ENCODE data around the gene OTOP3.

The OTOP3 gene, protein sequence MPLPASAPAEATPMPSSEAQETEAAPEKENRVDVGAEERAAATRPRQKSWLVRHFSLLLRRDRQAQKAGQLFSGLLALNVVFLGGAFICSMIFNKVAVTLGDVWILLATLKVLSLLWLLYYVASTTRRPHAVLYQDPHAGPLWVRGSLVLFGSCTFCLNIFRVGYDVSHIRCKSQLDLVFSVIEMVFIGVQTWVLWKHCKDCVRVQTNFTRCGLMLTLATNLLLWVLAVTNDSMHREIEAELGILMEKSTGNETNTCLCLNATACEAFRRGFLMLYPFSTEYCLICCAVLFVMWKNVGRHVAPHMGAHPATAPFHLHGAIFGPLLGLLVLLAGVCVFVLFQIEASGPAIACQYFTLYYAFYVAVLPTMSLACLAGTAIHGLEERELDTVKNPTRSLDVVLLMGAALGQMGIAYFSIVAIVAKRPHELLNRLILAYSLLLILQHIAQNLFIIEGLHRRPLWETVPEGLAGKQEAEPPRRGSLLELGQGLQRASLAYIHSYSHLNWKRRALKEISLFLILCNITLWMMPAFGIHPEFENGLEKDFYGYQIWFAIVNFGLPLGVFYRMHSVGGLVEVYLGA

GRCh38 chr17:74935585-74936469 lies at the start of gene OTOP3:
Gene OTOP3 (plus strand): TSS chr17:74935898. CDS start chr17:74935922, 24 bp downstream.
- TF ChIP-seq, protein P1, sequence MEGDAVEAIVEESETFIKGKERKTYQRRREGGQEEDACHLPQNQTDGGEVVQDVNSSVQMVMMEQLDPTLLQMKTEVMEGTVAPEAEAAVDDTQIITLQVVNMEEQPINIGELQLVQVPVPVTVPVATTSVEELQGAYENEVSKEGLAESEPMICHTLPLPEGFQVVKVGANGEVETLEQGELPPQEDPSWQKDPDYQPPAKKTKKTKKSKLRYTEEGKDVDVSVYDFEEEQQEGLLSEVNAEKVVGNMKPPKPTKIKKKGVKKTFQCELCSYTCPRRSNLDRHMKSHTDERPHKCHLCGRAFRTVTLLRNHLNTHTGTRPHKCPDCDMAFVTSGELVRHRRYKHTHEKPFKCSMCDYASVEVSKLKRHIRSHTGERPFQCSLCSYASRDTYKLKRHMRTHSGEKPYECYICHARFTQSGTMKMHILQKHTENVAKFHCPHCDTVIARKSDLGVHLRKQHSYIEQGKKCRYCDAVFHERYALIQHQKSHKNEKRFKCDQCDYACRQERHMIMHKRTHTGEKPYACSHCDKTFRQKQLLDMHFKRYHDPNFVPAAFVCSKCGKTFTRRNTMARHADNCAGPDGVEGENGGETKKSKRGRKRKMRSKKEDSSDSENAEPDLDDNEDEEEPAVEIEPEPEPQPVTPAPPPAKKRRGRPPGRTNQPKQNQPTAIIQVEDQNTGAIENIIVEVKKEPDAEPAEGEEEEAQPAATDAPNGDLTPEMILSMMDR (IDR thresholded peaks at IDR 0.05): no peak
- no peak within 1 kb of the TSS for H3K27ac ChIP-seq

DNA sequence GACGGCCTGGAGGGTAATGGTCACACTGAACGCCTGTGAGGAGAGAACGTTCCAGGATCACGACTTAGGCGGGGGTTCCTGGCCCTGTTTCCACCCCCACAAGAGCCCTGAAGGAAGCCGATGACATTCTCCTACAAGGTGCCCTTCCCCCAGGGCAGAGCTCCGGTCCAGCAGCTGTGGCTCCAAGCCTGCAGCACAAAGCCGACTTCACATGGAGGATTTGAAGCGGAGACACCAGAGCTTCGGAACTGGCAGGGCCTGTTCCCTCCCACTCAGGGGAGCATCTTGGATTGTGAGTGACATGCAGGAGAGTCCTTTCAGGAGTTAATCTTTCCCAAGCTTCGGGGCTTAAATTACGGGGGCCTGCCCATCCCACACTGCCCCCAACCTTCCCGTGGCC lies 47.2 kb upstream of the OTOP3 start:
- no peak overlapping the region for H3K4me3 ChIP-seq
- no peak for DNase-seq (ENCODE audit: low spot score)
- no peak overlapping the region for H3K27ac ChIP-seq
- TF ChIP-seq, protein P1 (IDR thresholded peaks at IDR 0.05): no peak

More at GRCh38 chr17:74935585-74936469, at the start of gene OTOP3:
- peak within 1 kb of the TSS; percentile 10 for H3K4me3 ChIP-seq
- no peak for DNase-seq (ENCODE audit: low spot score)

DNA sequence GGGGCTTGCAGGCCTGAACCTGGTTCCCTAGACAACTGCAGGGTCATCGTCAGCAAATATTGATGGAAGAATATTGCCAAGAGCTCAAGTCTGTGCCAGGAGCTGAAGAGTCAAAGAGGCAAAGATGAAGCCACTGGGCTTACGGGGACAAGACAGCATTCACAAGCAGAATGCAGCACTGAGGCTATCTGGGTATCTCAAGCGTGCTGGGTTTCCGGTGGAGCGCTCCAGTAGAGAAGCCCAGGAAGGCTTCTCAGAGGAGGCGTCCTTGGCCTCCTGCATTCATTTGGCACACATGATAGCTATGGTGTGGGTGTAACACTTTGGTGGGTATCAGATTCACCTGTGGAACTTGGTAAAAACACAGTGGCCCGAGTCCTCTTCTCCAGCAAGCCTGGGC lies 45.1 kb upstream of the OTOP3 start:
- TF ChIP-seq, protein P1 (IDR thresholded peaks at IDR 0.05): no peak
- DNase-seq (ENCODE audit: low spot score): no peak
- no peak overlapping the region for H3K4me3 ChIP-seq
- no peak overlapping the region for H3K27ac ChIP-seq

DNA sequence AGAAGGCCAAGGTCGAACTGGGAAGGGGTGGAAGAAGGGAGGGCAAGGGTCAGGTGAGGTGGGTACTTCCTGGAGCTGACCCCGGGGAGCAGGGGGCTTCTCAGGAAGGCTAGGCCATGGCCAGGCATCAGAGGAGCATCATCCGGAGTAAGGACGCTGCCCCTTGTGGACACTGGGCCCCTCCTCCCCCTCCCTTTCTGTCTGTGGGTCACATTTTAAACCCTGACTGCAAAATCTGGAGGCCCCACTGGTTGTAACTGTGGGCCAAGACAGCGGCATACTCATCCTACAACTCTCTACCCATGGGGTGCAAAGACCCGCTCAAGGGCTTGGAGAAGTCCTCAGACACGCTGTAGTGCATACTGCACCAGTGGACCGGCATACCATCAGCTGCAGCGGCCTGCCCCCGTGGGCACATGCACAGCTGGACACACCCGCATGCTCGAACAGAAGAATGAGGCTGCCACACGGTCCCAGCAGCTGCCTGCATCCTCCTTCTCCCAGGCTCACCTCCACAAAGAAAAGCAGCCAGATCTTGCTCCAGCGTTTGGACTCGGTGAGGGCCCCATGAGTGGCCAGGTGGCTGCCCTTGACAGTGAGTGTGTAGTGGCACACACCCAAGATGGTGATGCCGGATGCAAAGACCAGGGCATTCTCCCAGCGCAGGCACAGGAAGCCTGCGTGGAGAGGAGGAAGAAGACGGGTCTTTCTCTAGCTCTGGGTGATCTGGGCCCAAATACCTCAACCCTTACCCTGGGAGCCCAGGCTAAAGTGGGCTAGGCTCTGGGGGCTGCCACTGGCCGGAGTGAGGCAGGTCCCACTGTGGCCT lies 43.5 kb upstream of the OTOP3 start:
- DNase-seq (ENCODE audit: low spot score): no peak

DNA sequence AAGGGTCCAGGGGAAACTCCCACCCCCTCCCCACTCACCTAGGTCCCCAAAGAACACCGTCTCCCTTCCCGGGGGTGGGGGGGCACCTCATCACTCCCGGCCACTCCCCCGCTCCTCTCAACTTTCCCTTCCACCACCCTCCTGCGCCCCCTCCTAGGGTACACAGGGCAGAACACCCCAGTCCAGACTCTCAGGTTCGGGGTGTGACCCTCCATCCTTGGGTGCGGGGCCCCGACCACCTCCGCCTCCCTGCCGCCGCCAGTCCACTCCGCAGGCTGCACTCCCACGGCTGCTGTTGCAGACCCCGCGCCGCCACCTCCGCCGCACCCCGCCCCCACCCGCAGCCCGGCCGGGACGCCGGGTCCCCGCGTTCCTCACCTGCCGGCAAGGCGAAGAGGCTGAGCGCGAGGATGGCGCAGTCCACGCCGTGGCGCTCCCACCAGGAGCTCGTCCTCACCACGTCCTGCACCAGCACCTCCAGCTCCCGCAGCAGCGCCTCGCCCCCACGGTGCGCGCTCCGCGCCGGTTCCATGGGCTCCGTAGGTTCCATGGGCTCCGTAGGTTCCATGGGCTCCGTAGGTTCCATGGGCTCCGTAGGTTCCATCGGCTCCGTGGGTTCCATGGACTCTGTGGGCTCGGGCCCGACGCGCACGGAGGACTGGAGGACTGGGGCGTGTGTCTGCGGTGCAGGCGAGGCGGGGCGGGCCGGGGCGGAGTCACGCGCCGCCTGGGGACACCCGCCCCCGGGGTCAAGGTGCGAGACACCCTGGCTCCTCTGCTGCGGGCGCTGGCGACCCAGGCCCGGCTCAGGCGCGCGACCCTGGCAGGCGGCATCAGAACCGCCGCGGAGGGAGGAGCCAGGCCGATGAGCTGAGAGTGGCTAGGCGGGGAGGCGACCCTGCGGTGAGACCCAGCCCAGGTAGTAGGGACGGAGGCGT lies 42.5 kb upstream of the OTOP3 start, which contains the start of gene FADS6:
FADS6 (minus strand) TSS at position 660 of the 938 bp plus-strand sequence; CDS start at position 622, 38 bp downstream.
- TF ChIP-seq, protein P1 (IDR thresholded peaks at IDR 0.05): no peak
- no peak for DNase-seq (ENCODE audit: low spot score)
- Histone ChIP-seq H3K27ac (no peak within 1 kb of the TSS), H3K4me3 (peak within 1 kb of the TSS; percentile 63)

More for the DNA sequence above, 43.5 kb upstream of the OTOP3 start:
- Histone ChIP-seq H3K27ac (no peak overlapping the region), H3K4me3 (no peak overlapping the region)
- TF ChIP-seq, protein P1 (IDR thresholded peaks at IDR 0.05): no peak

Data from coronary artery (tissue), 2 donors.